Measurements from ENCODE around the gene PDE6B. TPM values are rescaled to one million over a fixed set of nuclear protein-coding genes. Genes with fewer than 3 reads are reported as not detected.

Gene PDE6B
- total and polyA plus RNA-seq, 9 donors, result 1.4 to 7.5 (median 4.6) TPM

GRCh38 chr4:671769-672168 lies 46.4 kb downstream of the PDE6B start:
- 82 to 89% (median 84%) methylated on average over 3 of the region's 3 CpGs for WGBS, 3 donors
- Histone ChIP-seq H3K27ac (no peak overlapping the region), H3K36me3 (no peaks in the 10 kb centered on the region), H3K4me3 (no peak overlapping the region), H3K9me3 (no peaks in the 10 kb centered on the region), H3K4me1 (ENCODE audit: insufficient read depth) (peaks cover 17% of the 10 kb centered on the region), H3K27me3 (no peaks in the 10 kb centered on the region)
- intact Hi-C loops (cut with DNase I), result loop anchor here in 1 of 4 donors (5.0 to 10.0 kb wide), 3 partner anchors 113 to 1793 kb away; partner anchors contain the start of genes RNF4 and ZNF141
- no peak for DNase-seq
- TF ChIP-seq, protein P1, sequence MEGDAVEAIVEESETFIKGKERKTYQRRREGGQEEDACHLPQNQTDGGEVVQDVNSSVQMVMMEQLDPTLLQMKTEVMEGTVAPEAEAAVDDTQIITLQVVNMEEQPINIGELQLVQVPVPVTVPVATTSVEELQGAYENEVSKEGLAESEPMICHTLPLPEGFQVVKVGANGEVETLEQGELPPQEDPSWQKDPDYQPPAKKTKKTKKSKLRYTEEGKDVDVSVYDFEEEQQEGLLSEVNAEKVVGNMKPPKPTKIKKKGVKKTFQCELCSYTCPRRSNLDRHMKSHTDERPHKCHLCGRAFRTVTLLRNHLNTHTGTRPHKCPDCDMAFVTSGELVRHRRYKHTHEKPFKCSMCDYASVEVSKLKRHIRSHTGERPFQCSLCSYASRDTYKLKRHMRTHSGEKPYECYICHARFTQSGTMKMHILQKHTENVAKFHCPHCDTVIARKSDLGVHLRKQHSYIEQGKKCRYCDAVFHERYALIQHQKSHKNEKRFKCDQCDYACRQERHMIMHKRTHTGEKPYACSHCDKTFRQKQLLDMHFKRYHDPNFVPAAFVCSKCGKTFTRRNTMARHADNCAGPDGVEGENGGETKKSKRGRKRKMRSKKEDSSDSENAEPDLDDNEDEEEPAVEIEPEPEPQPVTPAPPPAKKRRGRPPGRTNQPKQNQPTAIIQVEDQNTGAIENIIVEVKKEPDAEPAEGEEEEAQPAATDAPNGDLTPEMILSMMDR (IDR thresholded peaks at IDR 0.05), result no peak
- TF ChIP-seq EP300 (IDR thresholded peaks at IDR 0.05) (no peak), POLR2A (IDR thresholded peaks at IDR 0.05) (no peak)

GRCh38 chr4:673349-674091 lies 48.1 kb downstream of the PDE6B start:
- DNase-seq, result no peak

GRCh38 chr4:674172-675035 lies 49.0 kb downstream of the PDE6B start, which contains the start of the genes ATP5ME and MYL5:
Gene ATP5ME, minus strand, starts transcription at chr4:674276. Its CDS starts 29 bp downstream, at chr4:674247.
Gene MYL5, plus strand, starts transcription at chr4:674542. Its CDS starts 3,485 bp downstream, at chr4:678027.
- intact Hi-C loops (cut with DNase I), result loop anchor here in 1 of 4 donors (5.0 to 10.0 kb wide), 3 partner anchors 110 to 1790 kb away; partner anchors contain the start of genes RNF4 and ZNF141
- Histone ChIP-seq H3K27ac (peak within 1 kb of the TSS; percentile 70 to 97), H3K4me1 (ENCODE audit: insufficient read depth) (peaks cover 17% of the 10 kb centered on the region), H3K27me3 (no peaks in the 10 kb centered on the region), H3K36me3 (no peaks in the 10 kb centered on the region), H3K9me3 (no peaks in the 10 kb centered on the region), H3K4me3 (peak within 1 kb of the TSS; percentile 100)
- TF ChIP-seq EP300 (IDR thresholded peaks at IDR 0.05), result peak; percentile 78
- TF ChIP-seq, protein P1 (IDR thresholded peaks at IDR 0.05), result peak; percentile 91 to 98 (median 94)
- TF ChIP-seq POLR2A (IDR thresholded peaks at IDR 0.05), result peak; percentile 92
- DNase-seq, result peak; percentile 96 to 99 (median 97)
- WGBS, 3 donors, result 0 to 1% (median 0%) methylated on average over 15 to 84 of the region's 84 CpGs

More at GRCh38 chr4:673349-674091, 48.1 kb downstream of the PDE6B start:
- Histone ChIP-seq H3K4me3 (peak overlapping the region; percentile 100), H3K27ac (peak overlapping the region in 1 of 2 donors; percentile 51), H3K27me3 (no peaks in the 10 kb centered on the region), H3K4me1 (ENCODE audit: insufficient read depth) (peaks cover 17% of the 10 kb centered on the region), H3K36me3 (no peaks in the 10 kb centered on the region), H3K9me3 (no peaks in the 10 kb centered on the region)
- TF ChIP-seq, protein P1 (IDR thresholded peaks at IDR 0.05), result no peak
- no peak for TF ChIP-seq POLR2A (IDR thresholded peaks at IDR 0.05)
- no peak for TF ChIP-seq EP300 (IDR thresholded peaks at IDR 0.05)
- intact Hi-C loops (cut with DNase I), result loop anchor here in 1 of 4 donors (5.0 to 10.0 kb wide), 3 partner anchors 111 to 1791 kb away; partner anchors contain the start of genes RNF4 and ZNF141
- 5 to 8% (median 7%) methylated on average over 38 to 55 of the region's 55 CpGs for WGBS, 3 donors

Data from ovary (tissue), 9 donors.